HCT116 (cell line): ENCODE measurements around the gene AFAP1L2. TPM values are rescaled to one million over a fixed set of nuclear protein-coding genes. Genes with fewer than 3 reads are reported as not detected.

Experiments used
- ATAC-seq: fragments of 200-7000 bp; cut with Tn5 transposase; 2 replicates; pipeline ENCODE4 v1.9.1; 2020; ENCODE audit warnings: mild to moderate bottlenecking, moderate library complexity
- BruUV-seq: library from RNA; stranded (reverse); fragments of 400-500 nt; replicated peaks from 2 replicates; lab custom pipeline; 2021; lab: Mats Ljungman, UMichigan
- CTCF ChIA-PET: fragments of 300-600 bp; sonication (Branson Sonifier 250); formaldehyde crosslinking; loops from one replicate; lab custom pipeline; 2021; ENCODE audit warnings: antibody characterized with exemption; lab: Charles Lee
- POLR2A ChIA-PET: fragments of 300-600, 350-600 bp; sonication (Branson Sonifier 250); formaldehyde crosslinking; loops from one replicate; lab custom pipeline; 2021; ENCODE audit warnings: antibody characterized with exemption; lab: Charles Lee
- RAD21 ChIA-PET, 2 experiments: fragments of 300-600 bp; sonication (Branson Sonifier 250); formaldehyde crosslinking; loops; one replicate each; lab custom pipeline; 2023; ENCODE audit warnings: low total read pairs in 2 of 2; ENCODE audit not compliant: uncharacterized antibody in 2 of 2, unreplicated experiment in 2 of 2, low non-redundant PET in 1 of 2; lab: Charles Lee
- DNase-seq: peaks from one replicate; pipeline ENCODE4 v3.0.0-alpha.2; 2010; ENCODE audit warnings: low read depth, low spot score
- H2AFZ ChIP-seq: fragments of 200-600 bp; shearing (Covaris generic), sonication (generic); 2 replicates; pipeline ENCODE4 v1.6.1; 2017; ENCODE audit warnings: low read depth, mixed run types, mixed read lengths, antibody characterized with exemption, low read length; ENCODE audit not compliant: poor library complexity, severe bottlenecking
- H3K27ac ChIP-seq: 2 replicates; pipeline ENCODE4 v1.5.1; 2012; ENCODE audit warnings: low read depth, low read length
- H3K27me3 ChIP-seq: fragments of 200-600 bp; sonication (generic); 2 replicates; pipeline ENCODE4 v1.6.1; 2016; ENCODE audit warnings: mixed run types, low read length, mixed read lengths; ENCODE audit not compliant: insufficient read depth
- H3K36me3 ChIP-seq, 2 experiments: fragments of 200-500 bp in 1 of 2; fragments of 200-600 bp in 1 of 2; sonication (Bioruptor generic) in 1 of 2; sonication (generic) in 1 of 2; 2 replicates each; pipeline versions ENCODE4 v1.5.1 to v1.6.1; 2014 to 2016; ENCODE audit warnings: low read length in 2 of 2, inconsistent platforms in 1 of 2, mixed read lengths in 1 of 2, mixed run types in 1 of 2; ENCODE audit not compliant: insufficient read depth in 2 of 2, control insufficient read depth in 1 of 2
- H3K4me1 ChIP-seq, 2 experiments: fragments of 200-600 bp in 1 of 2; sonication (generic) in 1 of 2; 2 replicates each; pipeline versions ENCODE4 v1.5.1 to v1.6.1; 2012 to 2017; ENCODE audit warnings: low read length in 2 of 2, inconsistent platforms in 1 of 2, mild to moderate bottlenecking in 1 of 2, mixed read lengths in 1 of 2, mixed run types in 1 of 2, moderate library complexity in 1 of 2; ENCODE audit not compliant: insufficient read depth in 2 of 2, control insufficient read depth in 1 of 2
- H3K4me2 ChIP-seq: fragments of 200-600 bp; sonication (generic); 2 replicates; pipeline ENCODE4 v1.6.1; 2017; ENCODE audit warnings: mixed run types, low read length, mixed read lengths
- H3K4me3 ChIP-seq, 2 experiments: fragments of 200-600 bp in 1 of 2; sonication (generic) in 1 of 2; replicated peaks in 1 of 2; 2 replicates each; pipeline ENCODE4 v1.5.1; 2011 to 2016; ENCODE audit warnings: low read length in 2 of 2, control low read depth in 1 of 2, low read depth in 1 of 2, mild to moderate bottlenecking in 1 of 2, mixed read lengths in 1 of 2, mixed run types in 1 of 2
- H3K79me2 ChIP-seq: fragments of 200-600 bp; sonication (generic); 2 replicates; pipeline ENCODE4 v1.6.1; 2017; ENCODE audit warnings: mild to moderate bottlenecking, mixed run types, low read length, moderate library complexity, mixed read lengths; ENCODE audit not compliant: insufficient read depth
- H3K9ac ChIP-seq: fragments of 200-600 bp; sonication (generic); 2 replicates; pipeline ENCODE4 v1.6.1; 2016; ENCODE audit warnings: low read length, mixed read lengths
- H3K9me2 ChIP-seq: fragments of 200-600 bp; sonication (generic), shearing (Covaris generic); 2 replicates; pipeline ENCODE4 v1.6.1; 2017; ENCODE audit warnings: mixed run types, mild to moderate bottlenecking, moderate library complexity; ENCODE audit not compliant: insufficient read depth
- H3K9me3 ChIP-seq, 2 experiments: fragments of 200-500 bp in 1 of 2; fragments of 200-600 bp in 1 of 2; sonication (Bioruptor generic) in 1 of 2; sonication (generic) in 1 of 2; 2 replicates each; pipeline ENCODE4 v1.6.1; 2014 to 2017; ENCODE audit warnings: low read length in 2 of 2, mixed read lengths in 2 of 2, inconsistent platforms in 1 of 2, low read depth in 1 of 2, mild to moderate bottlenecking in 1 of 2, mixed run types in 1 of 2, moderate library complexity in 1 of 2; ENCODE audit not compliant: control insufficient read depth in 1 of 2, insufficient read depth in 1 of 2
- H4K20me1 ChIP-seq: fragments of 200-600 bp; sonication (generic), shearing (Covaris generic); 2 replicates; pipeline ENCODE4 v1.6.1; 2017; ENCODE audit warnings: mixed run types, mild to moderate bottlenecking, moderate library complexity; ENCODE audit not compliant: insufficient read depth
- CBX3 ChIP-seq: IDR thresholded peaks from 2 replicates; pipeline ENCODE4 v1.6.1; 2012; ENCODE audit warnings: low read depth
- CEBPB ChIP-seq: IDR thresholded peaks from 2 replicates; pipeline ENCODE4 v1.6.1; 2012; ENCODE audit warnings: low read depth
- EGR1 ChIP-seq: IDR thresholded peaks from 2 replicates; pipeline ENCODE4 v1.6.1; 2012; ENCODE audit warnings: low read depth
- ELF1 ChIP-seq: IDR thresholded peaks from 2 replicates; pipeline ENCODE4 v1.6.1; 2012; ENCODE audit warnings: low read depth, borderline replicate concordance
- EZH2 ChIP-seq: fragments of 200-600 bp; sonication (generic); IDR thresholded peaks from 2 replicates; pipeline ENCODE4 v1.6.1; 2017; ENCODE audit warnings: antibody characterized with exemption, mixed run types
- EZH2phosphoT487 ChIP-seq: fragments of 200-600 bp; IDR thresholded peaks from 2 replicates; pipeline ENCODE4 v1.6.1; 2018; ENCODE audit warnings: antibody characterized with exemption, borderline replicate concordance
- JUND ChIP-seq: IDR thresholded peaks from 2 replicates; pipeline ENCODE4 v1.6.1; 2012
- RAD21 ChIP-seq: IDR thresholded peaks from 2 replicates; pipeline ENCODE4 v1.6.1; 2012; ENCODE audit warnings: low read depth, mild to moderate bottlenecking
- SP1 ChIP-seq: IDR thresholded peaks from 2 replicates; pipeline ENCODE4 v1.6.1; 2012; ENCODE audit warnings: low read depth
- SRF ChIP-seq: IDR thresholded peaks from 2 replicates; pipeline ENCODE4 v1.6.1; 2012; ENCODE audit warnings: low read depth
- TCF7L2 ChIP-seq: IDR thresholded peaks from 2 replicates; pipeline ENCODE4 v1.7.0; 2011; ENCODE audit warnings: borderline replicate concordance, inconsistent platforms; ENCODE audit not compliant: insufficient read depth, insufficient read length; ENCODE audit errors: extremely low read depth
- YY1 ChIP-seq: IDR thresholded peaks from 2 replicates; pipeline ENCODE4 v1.6.1; 2011; ENCODE audit warnings: low read length, low read depth, moderate library complexity, mild to moderate bottlenecking; ENCODE audit not compliant: insufficient replicate concordance; ENCODE audit errors: extremely low read depth
- ZFX ChIP-seq: fragments of 450-650 bp; IDR thresholded peaks from 2 replicates; pipeline ENCODE4 v1.6.1; 2017
- ZNF274 ChIP-seq: fragments of 200-500 bp; sonication (Bioruptor generic); IDR thresholded peaks from 2 replicates; pipeline ENCODE4 v1.6.1; 2014; ENCODE audit warnings: mild to moderate bottlenecking, low read depth, low read length, inconsistent platforms
- intact Hi-C: fragments of 100-400 bp; cut with micrococcal nuclease; formaldehyde crosslinking; loops from 2 replicates; pipeline ENCODE4 v1.10.0; 2022
- total RNA-seq: library from RNA; stranded (reverse); gene quantifications from one replicate; pipeline ENCODE4 v1.2.1, GENCODE V29; 2021; ENCODE audit not compliant: unreplicated experiment
- TF ChIP-seq, protein P1 (sequence below): IDR thresholded peaks from 2 replicates; pipeline ENCODE4 v1.6.1; 2012; ENCODE audit warnings: low read depth
- TF ChIP-seq, protein P2 (sequence below): IDR thresholded peaks from 2 replicates; pipeline ENCODE4 v1.6.1; 2012
- TF ChIP-seq, protein P3 (sequence below), 3 experiments: fragments of 200-600 bp in 1 of 3; sonication (generic) in 1 of 3; IDR thresholded peaks in 2 of 3; conservative IDR thresholded peaks in 1 of 3; 2 replicates each; pipeline ENCODE4 v1.5.1; 2012 to 2017; ENCODE audit warnings: low read depth in 2 of 3, low read length in 2 of 3, antibody characterized with exemption in 1 of 3, borderline replicate concordance in 1 of 3, control low read depth in 1 of 3, mild to moderate bottlenecking in 1 of 3, mixed read lengths in 1 of 3, mixed run types in 1 of 3, moderate library complexity in 1 of 3; ENCODE audit not compliant: insufficient read depth in 1 of 3

AFAP1L2 gene
- total RNA-seq, 1 experiment from 2014 or later = 0.93 TPM

DNA sequence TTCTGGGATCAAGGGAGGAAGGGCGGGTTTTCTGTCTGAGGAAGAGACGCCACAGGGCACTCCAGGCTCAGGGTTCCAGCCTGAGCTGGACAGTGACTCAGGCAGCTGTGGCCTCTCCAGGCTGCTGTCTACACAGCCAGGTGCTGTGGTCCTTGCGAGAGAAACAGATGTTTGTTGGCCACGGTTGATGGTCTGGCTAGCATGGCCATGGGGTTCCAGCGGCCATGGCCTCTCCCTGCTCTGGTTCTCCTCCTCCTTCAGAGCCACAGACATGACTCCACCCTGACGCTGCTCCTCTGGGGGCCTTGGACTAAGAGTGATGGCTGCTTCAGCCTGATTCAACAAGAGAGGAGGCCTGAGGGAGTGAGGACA, 75.9 kb downstream of the AFAP1L2 start:
- no peaks in the 10 kb centered on the region for H3K4me1 ChIP-seq
- no peak overlapping the region for H3K4me3 ChIP-seq
- no TSS peak for BruUV-seq
- H3K9me2 ChIP-seq = no peaks in the 10 kb centered on the region
- ATAC-seq = no peak
- H4K20me1 ChIP-seq = no peaks in the 10 kb centered on the region
- H2AFZ ChIP-seq = no peak overlapping the region
- no peaks in the 10 kb centered on the region for H3K79me2 ChIP-seq
- TF ChIP-seq EGR1 (no peak), TCF7L2 (no peak), ZFX (no peak), SRF (no peak), ELF1 (no peak), EZH2phosphoT487 (no peak), CEBPB (no peak), EZH2 (no peak), SP1 (no peak), RAD21 (no peak), ZNF274 (no peak), CBX3 (no peak), JUND (no peak), YY1 (no peak)
- TF ChIP-seq, protein P1, sequence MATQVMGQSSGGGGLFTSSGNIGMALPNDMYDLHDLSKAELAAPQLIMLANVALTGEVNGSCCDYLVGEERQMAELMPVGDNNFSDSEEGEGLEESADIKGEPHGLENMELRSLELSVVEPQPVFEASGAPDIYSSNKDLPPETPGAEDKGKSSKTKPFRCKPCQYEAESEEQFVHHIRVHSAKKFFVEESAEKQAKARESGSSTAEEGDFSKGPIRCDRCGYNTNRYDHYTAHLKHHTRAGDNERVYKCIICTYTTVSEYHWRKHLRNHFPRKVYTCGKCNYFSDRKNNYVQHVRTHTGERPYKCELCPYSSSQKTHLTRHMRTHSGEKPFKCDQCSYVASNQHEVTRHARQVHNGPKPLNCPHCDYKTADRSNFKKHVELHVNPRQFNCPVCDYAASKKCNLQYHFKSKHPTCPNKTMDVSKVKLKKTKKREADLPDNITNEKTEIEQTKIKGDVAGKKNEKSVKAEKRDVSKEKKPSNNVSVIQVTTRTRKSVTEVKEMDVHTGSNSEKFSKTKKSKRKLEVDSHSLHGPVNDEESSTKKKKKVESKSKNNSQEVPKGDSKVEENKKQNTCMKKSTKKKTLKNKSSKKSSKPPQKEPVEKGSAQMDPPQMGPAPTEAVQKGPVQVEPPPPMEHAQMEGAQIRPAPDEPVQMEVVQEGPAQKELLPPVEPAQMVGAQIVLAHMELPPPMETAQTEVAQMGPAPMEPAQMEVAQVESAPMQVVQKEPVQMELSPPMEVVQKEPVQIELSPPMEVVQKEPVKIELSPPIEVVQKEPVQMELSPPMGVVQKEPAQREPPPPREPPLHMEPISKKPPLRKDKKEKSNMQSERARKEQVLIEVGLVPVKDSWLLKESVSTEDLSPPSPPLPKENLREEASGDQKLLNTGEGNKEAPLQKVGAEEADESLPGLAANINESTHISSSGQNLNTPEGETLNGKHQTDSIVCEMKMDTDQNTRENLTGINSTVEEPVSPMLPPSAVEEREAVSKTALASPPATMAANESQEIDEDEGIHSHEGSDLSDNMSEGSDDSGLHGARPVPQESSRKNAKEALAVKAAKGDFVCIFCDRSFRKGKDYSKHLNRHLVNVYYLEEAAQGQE = no peak
- TF ChIP-seq, protein P2, sequence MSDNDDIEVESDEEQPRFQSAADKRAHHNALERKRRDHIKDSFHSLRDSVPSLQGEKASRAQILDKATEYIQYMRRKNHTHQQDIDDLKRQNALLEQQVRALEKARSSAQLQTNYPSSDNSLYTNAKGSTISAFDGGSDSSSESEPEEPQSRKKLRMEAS = no peak
- TF ChIP-seq, protein P3, sequence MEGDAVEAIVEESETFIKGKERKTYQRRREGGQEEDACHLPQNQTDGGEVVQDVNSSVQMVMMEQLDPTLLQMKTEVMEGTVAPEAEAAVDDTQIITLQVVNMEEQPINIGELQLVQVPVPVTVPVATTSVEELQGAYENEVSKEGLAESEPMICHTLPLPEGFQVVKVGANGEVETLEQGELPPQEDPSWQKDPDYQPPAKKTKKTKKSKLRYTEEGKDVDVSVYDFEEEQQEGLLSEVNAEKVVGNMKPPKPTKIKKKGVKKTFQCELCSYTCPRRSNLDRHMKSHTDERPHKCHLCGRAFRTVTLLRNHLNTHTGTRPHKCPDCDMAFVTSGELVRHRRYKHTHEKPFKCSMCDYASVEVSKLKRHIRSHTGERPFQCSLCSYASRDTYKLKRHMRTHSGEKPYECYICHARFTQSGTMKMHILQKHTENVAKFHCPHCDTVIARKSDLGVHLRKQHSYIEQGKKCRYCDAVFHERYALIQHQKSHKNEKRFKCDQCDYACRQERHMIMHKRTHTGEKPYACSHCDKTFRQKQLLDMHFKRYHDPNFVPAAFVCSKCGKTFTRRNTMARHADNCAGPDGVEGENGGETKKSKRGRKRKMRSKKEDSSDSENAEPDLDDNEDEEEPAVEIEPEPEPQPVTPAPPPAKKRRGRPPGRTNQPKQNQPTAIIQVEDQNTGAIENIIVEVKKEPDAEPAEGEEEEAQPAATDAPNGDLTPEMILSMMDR (IDR thresholded peaks at IDR 0.05 in 2 of 3, conservative IDR thresholded peaks at IDR 0.05 in 1 of 3; ENCODE audit: borderline replicate concordance in 1 of 3, insufficient read depth in 1 of 3, low read depth in 2 of 3, low read length in 2 of 3) = no peak
- H3K27me3 ChIP-seq = peaks cover 74% of the 10 kb centered on the region
- no peaks in the 10 kb centered on the region for H3K36me3 ChIP-seq
- H3K4me2 ChIP-seq = no peak overlapping the region
- DNase-seq = no peak
- CTCF ChIA-PET = interaction anchor here (1.4 kb wide), 1 partner anchor 24 kb away, joined by 5 read pairs; no protein-coding TSS in a partner anchor
- no peaks in the 10 kb centered on the region for H3K9me3 ChIP-seq
- intact Hi-C loops = no loop called here
- no peak overlapping the region for H3K27ac ChIP-seq
- H3K9ac ChIP-seq = no peak overlapping the region
- RAD21 ChIA-PET = no interaction called here
- POLR2A ChIA-PET = no interaction called here
